ENCODE measurements around the gene CACNA2D1. TPM values are rescaled to one million over a fixed set of nuclear protein-coding genes. Genes with fewer than 3 reads are reported as not detected.

CACNA2D1 gene
- total RNA-seq, 1 donor from 2014 or later, result 10.3 TPM

GRCh38 chr7:82210416-82211184 is 233.0 kb downstream of the CACNA2D1 start:
- no peak for ATAC-seq
- H3K36me3 ChIP-seq, result no peaks in the 10 kb centered on the region
- no peaks in the 10 kb centered on the region for H3K4me1 ChIP-seq
- H3K4me3 ChIP-seq, result no peak overlapping the region
- no peak for DNase-seq
- intact Hi-C loops (cut with DNase I), result no loop called here
- no peak for TF ChIP-seq CTCF (IDR thresholded peaks at IDR 0.05)
- no peak overlapping the region for H3K27ac ChIP-seq
- no peaks in the 10 kb centered on the region for H3K27me3 ChIP-seq
- H3K9me3 ChIP-seq, result no peaks in the 10 kb centered on the region

DNA sequence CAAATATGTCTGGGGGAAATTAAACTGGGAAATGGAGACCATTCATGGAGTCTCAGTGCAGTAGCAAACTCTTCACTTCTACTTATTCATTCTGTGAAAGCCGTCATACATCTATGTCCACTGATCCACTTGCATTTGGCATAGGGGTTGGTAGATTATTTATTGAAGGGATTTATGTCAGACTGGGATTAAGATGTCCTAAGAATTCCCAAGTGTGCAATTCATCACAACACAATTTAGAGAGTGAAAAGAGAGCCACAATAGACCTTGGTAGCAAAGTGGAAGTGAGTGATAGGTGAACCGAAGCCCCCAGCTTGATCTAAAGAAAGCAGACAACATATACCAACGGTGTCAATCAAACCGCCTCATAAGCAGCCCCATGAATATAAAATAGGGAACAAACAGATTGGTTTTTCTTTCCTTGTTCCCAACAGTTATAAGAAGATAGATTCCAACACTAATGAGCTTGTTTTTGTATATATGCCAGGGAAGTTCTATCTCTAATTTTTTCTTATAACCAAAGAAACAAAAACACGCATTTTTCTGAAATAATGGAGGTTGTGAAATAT is 234.3 kb downstream of the CACNA2D1 start:
- intact Hi-C loops (cut with DNase I), result no loop called here
- no peaks in the 10 kb centered on the region for H3K4me1 ChIP-seq
- no peak overlapping the region for H3K27ac ChIP-seq
- H3K9me3 ChIP-seq, result no peaks in the 10 kb centered on the region
- TF ChIP-seq CTCF (IDR thresholded peaks at IDR 0.05), result no peak
- H3K27me3 ChIP-seq, result no peaks in the 10 kb centered on the region
- no peak overlapping the region for H3K4me3 ChIP-seq
- no peak for ATAC-seq
- DNase-seq, result no peak
- H3K36me3 ChIP-seq, result no peaks in the 10 kb centered on the region

DNA sequence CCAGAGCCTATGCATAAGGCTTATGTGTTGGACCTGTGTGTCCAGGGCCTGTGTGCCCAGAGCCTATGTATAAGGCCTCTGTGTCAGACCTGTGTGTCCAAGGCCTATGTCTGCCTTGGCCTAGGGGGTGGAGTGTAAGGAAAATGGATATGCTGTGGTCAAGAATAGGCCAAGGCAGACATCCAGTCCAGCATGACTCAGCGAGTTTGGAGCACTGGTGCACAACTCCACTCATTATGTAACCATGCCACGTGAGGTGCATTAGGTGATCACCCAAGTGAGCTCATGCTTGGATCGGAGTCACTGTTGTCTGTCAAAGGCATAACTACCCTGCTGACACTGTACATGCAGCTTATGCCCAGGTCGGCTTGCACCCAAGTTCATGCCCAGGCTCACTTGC is 238.9 kb downstream of the CACNA2D1 start:
- H3K27ac ChIP-seq, result no peak overlapping the region
- no peaks in the 10 kb centered on the region for H3K36me3 ChIP-seq
- DNase-seq, result no peak
- peak; percentile 20 for ATAC-seq
- no peaks in the 10 kb centered on the region for H3K27me3 ChIP-seq
- intact Hi-C loops (cut with DNase I), result no loop called here
- TF ChIP-seq CTCF (IDR thresholded peaks at IDR 0.05), result no peak
- no peak overlapping the region for H3K4me3 ChIP-seq
- H3K9me3 ChIP-seq, result no peaks in the 10 kb centered on the region
- no peaks in the 10 kb centered on the region for H3K4me1 ChIP-seq

- no peaks in the 10 kb centered on the region for H3K9me3 ChIP-seq
- no peak overlapping the region for H3K4me3 ChIP-seq
- no peaks in the 10 kb centered on the region for H3K27me3 ChIP-seq
- H3K27ac ChIP-seq, result no peak overlapping the region
- no peaks in the 10 kb centered on the region for H3K36me3 ChIP-seq
- no peaks in the 10 kb centered on the region for H3K4me1 ChIP-seq
- ATAC-seq, result no peak
- no peak for DNase-seq
- no peak for TF ChIP-seq CTCF (IDR thresholded peaks at IDR 0.05)
- intact Hi-C loops (cut with DNase I), result no loop called here
Observed at GRCh38 chr7:82202965-82203364, 240.6 kb downstream of the CACNA2D1 start.

DNA sequence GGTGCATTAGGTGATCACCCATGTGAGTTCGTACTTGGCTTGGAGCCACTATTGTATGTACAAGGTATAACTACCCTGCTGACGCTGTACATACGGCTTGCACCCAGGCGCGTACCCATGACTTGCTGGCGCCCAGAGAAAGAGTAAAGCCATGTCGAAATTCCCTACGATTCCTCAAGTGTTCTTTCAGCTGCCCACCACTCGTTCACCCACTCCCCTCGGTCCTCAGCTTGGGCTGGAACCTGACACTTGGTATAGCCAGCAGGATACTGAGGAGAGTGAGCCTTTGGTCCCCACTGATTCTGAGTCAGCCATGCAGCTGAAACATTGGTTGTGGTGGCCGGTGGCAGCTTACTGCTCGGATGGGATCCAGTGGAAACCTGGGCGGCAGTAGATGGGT is 241.5 kb downstream of the CACNA2D1 start:
- Histone ChIP-seq H3K36me3 (no peaks in the 10 kb centered on the region), H3K4me3 (no peak overlapping the region), H3K4me1 (no peaks in the 10 kb centered on the region), H3K27me3 (no peaks in the 10 kb centered on the region), H3K9me3 (no peaks in the 10 kb centered on the region), H3K27ac (no peak overlapping the region)
- no peak for TF ChIP-seq CTCF (IDR thresholded peaks at IDR 0.05)
- ATAC-seq (no peak), DNase-seq (no peak)
- intact Hi-C loops (cut with DNase I), result no loop called here

Measured in upper lobe of right lung (tissue), 1 donor.